Parathyroid adenoma (tissue), 2 donors: Measurements from ENCODE around the gene NFX1.
A peak's percentile ranks its signal among the peaks of the same experiment; 100 is the strongest.

Source experiments
- H2AFZ ChIP-seq: fragments of 300-600 bp; sonication (generic); one replicate; pipeline ENCODE4 v1.7.0; 2017; ENCODE audit warnings: antibody characterized with exemption, mild to moderate bottlenecking
- H3K27ac ChIP-seq: fragments of 300-600 bp; sonication (generic); one replicate; pipeline ENCODE4 v1.7.0; 2017
- H3K27me3 ChIP-seq: fragments of 300-600 bp; sonication (generic); one replicate; pipeline ENCODE4 v1.7.0; 2017; ENCODE audit warnings: low read length; ENCODE audit not compliant: control insufficient read depth, insufficient read depth
- H3K36me3 ChIP-seq: fragments of 300-600 bp; sonication (generic); one replicate; pipeline ENCODE4 v1.7.0; 2017; ENCODE audit warnings: low read length; ENCODE audit not compliant: control insufficient read depth, insufficient read depth
- H3K4me1 ChIP-seq: fragments of 300-600 bp; sonication (generic); one replicate; pipeline ENCODE4 v1.7.0; 2017; ENCODE audit warnings: control low read depth
- H3K4me2 ChIP-seq: fragments of 300-600 bp; sonication (generic); one replicate; pipeline ENCODE4 v1.7.0; 2017; ENCODE audit warnings: low read length
- H3K4me3 ChIP-seq: fragments of 300-600 bp; sonication (generic); one replicate; pipeline ENCODE4 v1.7.0; 2017; ENCODE audit warnings: low read depth, low read length
- H3K79me2 ChIP-seq: fragments of 300-600 bp; sonication (generic); one replicate; pipeline ENCODE4 v1.7.0; 2017; ENCODE audit warnings: control low read depth
- H3K9ac ChIP-seq: fragments of 300-600 bp; sonication (generic); one replicate; pipeline ENCODE4 v1.7.0; 2017; ENCODE audit warnings: mild to moderate bottlenecking
- H3K9me3 ChIP-seq: fragments of 300-600 bp; sonication (generic); one replicate; pipeline ENCODE4 v1.7.0; 2017; ENCODE audit warnings: low read length; ENCODE audit not compliant: control insufficient read depth
- CTCF ChIP-seq: fragments of 300-600 bp; sonication (generic); IDR thresholded peaks from one replicate; pipeline ENCODE4 v1.7.0; 2017; ENCODE audit warnings: antibody characterized with exemption, mild to moderate bottlenecking
- donor health status: primary hyperparathyroidism.

NFX1 gene

GRCh38 chr9:33287087-33287490, 3.2 kb upstream of the NFX1 start:
- H3K4me3 ChIP-seq: no peak overlapping the region
- H3K27ac ChIP-seq: no peak overlapping the region
- no peak overlapping the region for H3K4me2 ChIP-seq
- no peak overlapping the region for H3K9ac ChIP-seq
- H3K4me1 ChIP-seq: peaks cover 4% of the 10 kb centered on the region
- H3K27me3 ChIP-seq: no peaks in the 10 kb centered on the region
- H3K9me3 ChIP-seq: no peaks in the 10 kb centered on the region
- peak; percentile 50 for TF ChIP-seq CTCF
- H3K79me2 ChIP-seq: peaks cover 10% of the 10 kb centered on the region
- H3K36me3 ChIP-seq: no peaks in the 10 kb centered on the region
- peak overlapping the region; percentile 17 for H2AFZ ChIP-seq

GRCh38 chr9:33288235-33288634, 2.1 kb upstream of the NFX1 start:
- Histone ChIP-seq H3K27me3 (no peaks in the 10 kb centered on the region), H3K4me1 (peaks cover 4% of the 10 kb centered on the region), H3K79me2 (peaks cover 10% of the 10 kb centered on the region), H3K4me3 (no peak overlapping the region), H3K4me2 (no peak overlapping the region), H3K9ac (no peak overlapping the region), H2AFZ (no peak overlapping the region), H3K27ac (no peak overlapping the region), H3K36me3 (no peaks in the 10 kb centered on the region), H3K9me3 (no peaks in the 10 kb centered on the region)
- no peak for TF ChIP-seq CTCF

GRCh38 chr9:33288828-33289483, 1.4 kb upstream of the NFX1 start:
- Histone ChIP-seq H3K79me2 (peaks cover 10% of the 10 kb centered on the region), H3K36me3 (no peaks in the 10 kb centered on the region), H3K27ac (no peak overlapping the region), H3K27me3 (no peaks in the 10 kb centered on the region), H2AFZ (no peak overlapping the region), H3K9me3 (no peaks in the 10 kb centered on the region), H3K9ac (no peak overlapping the region), H3K4me2 (no peak overlapping the region), H3K4me3 (peak overlapping the region; percentile 98), H3K4me1 (peaks cover 4% of the 10 kb centered on the region)
- TF ChIP-seq CTCF: no peak

GRCh38 chr9:33289496-33289895, 820 bp upstream of the NFX1 start:
- Histone ChIP-seq H3K36me3 (no peaks in the 10 kb centered on the region), H3K9me3 (no peaks in the 10 kb centered on the region), H3K9ac (peak overlapping the region; percentile 19), H3K4me2 (peak overlapping the region; percentile 88), H3K27me3 (no peaks in the 10 kb centered on the region), H2AFZ (no peak overlapping the region), H3K4me3 (peak overlapping the region; percentile 98), H3K27ac (peak overlapping the region; percentile 99), H3K4me1 (peaks cover 4% of the 10 kb centered on the region), H3K79me2 (peaks cover 10% of the 10 kb centered on the region)
- TF ChIP-seq CTCF: no peak

GRCh38 chr9:33289936-33290246, 425 bp upstream of the NFX1 start:
- no peaks in the 10 kb centered on the region for H3K36me3 ChIP-seq
- H3K4me3 ChIP-seq: peak overlapping the region; percentile 98
- H3K79me2 ChIP-seq: peaks cover 12% of the 10 kb centered on the region
- peak overlapping the region; percentile 90 for H3K9ac ChIP-seq
- H3K27ac ChIP-seq: peak overlapping the region; percentile 99
- peaks cover 4% of the 10 kb centered on the region for H3K4me1 ChIP-seq
- peak overlapping the region; percentile 85 for H2AFZ ChIP-seq
- H3K4me2 ChIP-seq: peak overlapping the region; percentile 88
- TF ChIP-seq CTCF: no peak
- no peaks in the 10 kb centered on the region for H3K9me3 ChIP-seq
- H3K27me3 ChIP-seq: no peaks in the 10 kb centered on the region
